HG03521 (cell line): ENCODE measurements around the gene TFAP2D.

ENCODE experiments used
- ATAC-seq: cut with Tn5 transposase; IDR thresholded peaks from one replicate; pipeline ENCODE4 v1.9.1; 2021; ENCODE audit warnings: mild to moderate bottlenecking, moderate library complexity; ENCODE audit not compliant: unreplicated experiment

TFAP2D gene

DNA sequence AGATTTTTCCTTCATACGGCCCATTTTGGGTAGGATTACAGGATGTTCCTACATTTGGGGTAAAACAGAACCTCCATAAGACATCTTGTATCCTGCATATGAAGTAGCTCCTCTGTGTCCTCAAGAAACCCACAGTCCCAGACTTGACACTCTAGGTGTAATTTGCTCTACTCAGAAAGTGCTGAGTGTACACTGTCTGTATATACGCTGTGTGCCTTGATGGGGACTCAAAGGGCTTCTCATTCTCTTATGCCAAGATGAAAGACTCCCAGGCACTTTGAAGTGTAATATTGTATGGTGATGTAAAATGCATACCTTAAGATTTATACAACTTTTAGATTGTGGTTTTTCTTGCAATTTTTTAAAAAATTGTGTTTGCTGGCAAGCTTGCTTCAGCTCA is 5.2 kb downstream of the TFAP2D start:
- ATAC-seq: no peak

- ATAC-seq: no peak
Observed at GRCh38 chr6:50720623-50721022, 7.3 kb downstream of the TFAP2D start.

GRCh38 chr6:50721978-50722377 is 8.7 kb downstream of the TFAP2D start:
- no peak for ATAC-seq

DNA sequence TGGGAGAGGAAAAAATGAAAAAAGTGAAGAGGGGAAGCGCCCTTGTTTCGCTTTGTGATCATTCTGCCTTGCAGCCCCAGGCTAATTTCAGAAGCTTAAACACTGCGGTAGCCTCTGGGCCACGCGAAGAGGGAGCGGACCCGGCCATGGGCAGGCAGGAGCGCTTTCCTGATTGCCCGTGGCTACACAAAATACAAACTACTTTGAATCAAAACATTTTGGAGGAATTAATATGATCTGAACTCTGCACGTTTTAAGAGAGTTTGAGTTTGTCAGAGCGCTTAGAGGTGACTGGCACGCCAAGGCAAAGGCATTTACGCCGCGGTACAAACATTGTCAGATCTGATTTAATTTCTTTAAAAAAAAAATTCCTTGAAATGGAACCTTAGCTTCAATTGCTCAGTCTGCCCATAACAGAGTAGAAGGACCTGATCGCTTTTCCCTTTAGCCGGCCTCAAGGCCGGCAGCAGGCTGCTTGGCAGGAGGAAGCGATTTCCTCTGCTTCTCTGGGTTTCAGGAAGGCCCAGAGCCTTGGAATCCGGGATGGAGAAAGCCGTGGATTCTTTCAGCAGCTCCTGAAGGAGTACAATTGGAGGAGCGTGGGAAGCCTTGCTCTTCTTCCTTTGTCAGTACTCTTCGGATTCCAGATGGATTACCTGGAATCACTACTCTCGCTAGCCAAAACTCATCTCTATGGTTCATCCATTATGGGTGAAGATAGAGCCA is 9.7 kb downstream of the TFAP2D start:
- no peak for ATAC-seq

GRCh38 chr6:50724381-50725124 is 11.2 kb downstream of the TFAP2D start:
- ATAC-seq: no peak

- ATAC-seq: no peak
Observed at GRCh38 chr6:50734488-50734887, 21.2 kb downstream of the TFAP2D start.

- ATAC-seq: no peak
Observed at GRCh38 chr6:50742161-50742560, 28.8 kb downstream of the TFAP2D start.

GRCh38 chr6:50744976-50745375 is 31.6 kb downstream of the TFAP2D start:
- ATAC-seq: no peak

- no peak for ATAC-seq
Observed at GRCh38 chr6:50762798-50763197, 49.5 kb downstream of the TFAP2D start.

DNA sequence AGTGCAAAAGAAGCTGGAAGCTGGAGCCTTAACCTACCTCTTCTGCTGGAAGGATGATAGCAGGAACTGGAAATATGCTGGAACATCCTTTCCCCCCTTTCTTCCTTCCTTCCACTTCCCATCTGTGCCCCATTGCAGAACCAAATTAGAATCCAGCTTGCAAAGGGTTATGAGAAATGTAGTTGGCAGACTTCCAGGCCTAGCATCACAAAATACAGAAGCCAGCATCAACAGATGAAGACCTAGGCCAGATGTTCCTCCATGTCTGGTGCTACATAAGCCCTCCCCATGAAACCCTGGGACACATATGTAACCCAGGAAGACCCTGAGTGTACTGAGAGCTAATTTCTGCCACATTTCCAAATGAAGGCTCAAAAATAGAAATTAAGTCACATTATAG is 65.4 kb downstream of the TFAP2D start:
- ATAC-seq: no peak

- ATAC-seq: no peak
Observed at GRCh38 chr6:50780382-50780781, 67.1 kb downstream of the TFAP2D start.

GRCh38 chr6:50785921-50786320 is 72.6 kb downstream of the TFAP2D start:
- ATAC-seq: no peak

GRCh38 chr6:50791900-50792508 is 78.7 kb downstream of the TFAP2D start:
- no peak for ATAC-seq

DNA sequence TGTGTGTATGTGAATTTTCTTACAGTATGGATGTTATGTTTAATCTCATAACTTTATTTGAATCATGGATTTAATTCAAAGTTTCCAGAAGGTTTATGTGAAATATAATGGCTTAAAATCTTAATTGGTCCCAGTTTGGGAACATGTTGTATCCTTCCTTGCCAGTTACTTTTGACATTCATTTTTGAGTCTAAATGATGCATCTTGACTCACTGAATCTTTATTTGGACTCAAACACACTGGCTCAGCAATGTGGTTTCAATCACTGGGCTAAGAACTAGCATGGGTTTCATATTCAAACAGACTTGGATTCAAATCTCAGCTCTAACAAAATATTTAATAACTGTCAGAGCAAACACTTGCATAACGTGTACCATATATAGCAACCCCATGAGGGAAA is 79.4 kb downstream of the TFAP2D start:
- no peak for ATAC-seq

DNA sequence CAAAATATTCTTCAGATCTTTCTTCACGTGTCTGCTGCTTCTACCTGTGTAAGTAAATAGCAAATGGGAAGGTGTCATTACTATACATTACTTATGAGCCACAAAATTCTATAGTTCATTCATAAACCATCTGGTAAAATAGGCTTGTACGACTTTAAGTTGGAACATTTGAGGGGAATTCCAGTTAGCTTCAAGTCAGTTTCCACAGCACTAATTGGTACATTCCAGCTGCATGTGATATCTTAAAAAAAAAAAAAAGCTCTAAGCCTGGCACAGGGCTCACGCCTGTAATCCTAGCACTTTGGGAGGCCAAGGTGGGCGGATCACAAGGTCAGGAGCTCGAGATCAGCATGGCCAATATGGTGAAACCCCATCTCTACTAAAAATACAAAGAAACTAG is 82.2 kb downstream of the TFAP2D start:
- no peak for ATAC-seq

DNA sequence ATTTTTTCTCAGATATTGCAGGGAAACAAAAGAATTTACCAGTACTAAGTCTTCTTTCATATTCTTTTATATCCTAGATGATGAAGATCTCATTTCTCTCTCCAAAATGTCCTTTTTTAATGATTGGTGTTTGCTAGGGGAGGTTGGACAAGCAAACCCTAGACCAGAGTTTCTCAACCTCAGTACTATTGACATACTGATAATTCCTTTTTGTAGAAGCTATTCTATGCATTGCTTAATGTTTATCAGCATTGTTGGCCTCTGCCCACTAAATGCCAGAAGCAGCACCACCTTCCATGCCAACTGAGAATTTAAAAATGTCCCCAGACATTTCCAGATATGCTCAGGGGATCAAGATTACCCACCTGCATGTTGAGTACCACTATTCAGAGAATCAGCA is 91.0 kb downstream of the TFAP2D start:
- ATAC-seq: no peak

DNA sequence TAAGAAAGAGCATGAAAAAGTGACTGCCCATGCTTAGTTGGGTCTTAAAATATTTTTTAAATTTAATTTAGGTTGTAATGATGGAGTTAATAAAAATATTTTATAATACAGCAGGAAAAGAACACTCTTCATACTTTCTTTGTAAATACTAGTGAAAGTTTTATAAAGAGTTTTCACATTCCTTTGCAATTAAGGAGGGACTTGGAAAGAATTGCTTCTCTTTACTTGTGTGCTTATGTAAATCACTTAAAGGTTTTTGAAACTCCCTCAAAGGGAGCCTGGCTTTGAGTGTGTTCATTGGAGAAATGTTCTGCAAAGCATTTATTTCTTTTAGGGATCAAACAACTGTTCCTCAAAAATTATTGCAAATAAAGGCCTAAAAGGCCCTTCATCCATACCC is 93.7 kb downstream of the TFAP2D start:
- no peak for ATAC-seq

- ATAC-seq: peak; percentile 25
Observed at GRCh38 chr6:50815436-50816114, 102.2 kb downstream of the TFAP2D start.

- ATAC-seq: peak; percentile 79
Observed at GRCh38 chr6:50816115-50816675, 102.9 kb downstream of the TFAP2D start.

GRCh38 chr6:50816947-50817645 is 103.8 kb downstream of the TFAP2D start:
- no peak for ATAC-seq

GRCh38 chr6:50817646-50817950 is 104.3 kb downstream of the TFAP2D start:
- ATAC-seq: no peak
